HS-5 (cell line): ENCODE measurements around the gene BCKDHB.
"Not testable (repeated sequence)": the region's sequence is repeated elsewhere in the genome, so short reads cannot be mapped to it uniquely, and the experiment has no call there.

Source experiments
- DNase-seq: peaks from one replicate; pipeline ENCODE4 v3.0.0-alpha.2; 2012; ENCODE audit warnings: low read depth

The BCKDHB gene

GRCh38 chr6:80263585-80263984, 157.1 kb downstream of the BCKDHB start:
- DNase-seq = no peak

DNA sequence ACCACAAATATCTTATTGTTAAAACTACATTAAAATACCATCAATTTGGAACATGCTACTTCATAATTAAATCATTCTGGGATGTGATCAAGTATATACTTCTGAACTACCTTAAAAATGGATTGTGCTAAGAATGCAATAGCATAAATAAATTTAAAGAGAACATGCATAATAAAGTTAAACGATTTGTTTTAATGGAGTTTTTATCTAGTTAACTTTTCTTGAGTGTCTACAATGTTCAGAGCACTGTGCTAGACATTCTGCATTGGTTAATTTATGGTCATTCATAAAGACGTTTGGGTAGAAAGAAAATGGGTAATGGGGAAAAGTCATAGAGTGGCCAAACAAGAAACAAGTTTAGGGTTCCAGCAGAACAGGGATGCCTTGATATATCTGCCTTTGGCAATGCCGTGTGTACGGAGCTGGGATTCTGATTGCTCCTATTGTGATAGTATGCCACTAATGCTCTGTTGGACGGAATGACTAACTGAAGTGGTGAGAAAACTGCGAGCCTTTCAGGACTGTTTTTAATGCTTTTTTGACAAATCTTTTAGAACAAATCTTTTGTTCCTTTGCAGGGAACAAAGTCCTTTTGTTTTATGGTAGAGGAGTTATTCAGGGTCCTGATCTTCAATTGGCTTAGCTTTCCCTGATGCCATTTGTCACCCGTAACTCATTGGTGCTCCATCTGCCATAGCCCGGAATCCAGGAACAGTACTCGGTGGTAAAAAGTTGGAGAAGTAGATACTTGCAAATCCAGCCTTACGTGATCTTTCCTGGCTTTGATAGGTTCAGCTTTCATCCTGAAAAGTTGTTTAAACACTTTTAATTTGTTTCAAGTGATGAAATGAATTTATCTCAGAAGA, 162.6 kb downstream of the BCKDHB start:
- DNase-seq = no peak

- DNase-seq = no peak
Measured at GRCh38 chr6:80271074-80271473, 164.6 kb downstream of the BCKDHB start.

GRCh38 chr6:80272988-80273387, 166.5 kb downstream of the BCKDHB start:
- no peak for DNase-seq

GRCh38 chr6:80276861-80277260, 170.4 kb downstream of the BCKDHB start:
- DNase-seq = no peak

- DNase-seq = no peak
Measured at GRCh38 chr6:80277501-80277900, 171.0 kb downstream of the BCKDHB start.

GRCh38 chr6:80280262-80281010, 174.0 kb downstream of the BCKDHB start:
- DNase-seq = no peak

DNA sequence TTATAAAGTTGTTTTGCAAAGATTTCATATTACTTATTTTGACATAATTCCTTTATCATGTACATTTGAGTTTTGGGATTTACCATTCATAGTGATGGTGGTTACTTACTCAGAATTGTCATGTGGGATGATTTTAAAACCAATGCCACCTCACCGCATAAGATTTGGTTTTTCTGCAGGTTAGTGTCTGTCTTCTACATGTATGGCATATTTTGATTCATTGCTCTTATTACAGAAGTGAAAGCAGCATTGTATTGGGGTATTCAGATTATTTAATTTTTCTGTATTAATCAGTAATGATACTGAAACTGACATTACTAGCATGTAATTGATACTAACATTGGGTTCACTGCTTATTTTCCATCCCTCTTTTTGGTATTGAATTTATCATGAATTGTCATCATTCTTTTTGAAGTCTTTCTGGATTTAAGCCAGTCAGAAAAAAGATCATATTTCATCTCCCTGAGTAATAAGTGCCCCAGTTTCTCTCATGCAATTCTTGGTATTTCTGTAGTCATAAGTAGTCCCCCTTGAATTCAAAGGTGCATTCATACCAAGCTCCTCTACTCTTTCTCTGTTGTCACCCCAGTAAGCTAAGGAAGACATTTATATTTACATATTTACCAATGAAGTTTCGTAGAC, 176.6 kb downstream of the BCKDHB start:
- no peak for DNase-seq

DNA sequence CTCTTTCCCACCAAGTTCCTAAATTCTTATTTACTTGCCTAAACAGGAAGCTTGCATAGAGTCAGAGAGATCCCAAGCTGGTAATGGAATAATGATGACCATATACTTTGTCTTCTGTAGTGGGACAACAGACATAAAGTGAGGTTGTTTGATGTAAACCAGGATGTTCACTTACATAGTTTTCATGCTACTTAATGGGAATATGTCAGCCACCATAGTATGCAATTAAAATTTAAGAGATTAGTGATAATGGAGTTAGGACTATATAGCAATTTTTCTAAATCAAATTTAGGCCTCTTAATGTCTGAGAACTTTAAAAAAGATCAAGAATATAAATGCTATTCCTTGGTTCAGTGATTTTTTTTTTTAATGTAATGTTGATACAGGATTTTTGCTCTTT, 180.6 kb downstream of the BCKDHB start:
- DNase-seq = no peak

DNA sequence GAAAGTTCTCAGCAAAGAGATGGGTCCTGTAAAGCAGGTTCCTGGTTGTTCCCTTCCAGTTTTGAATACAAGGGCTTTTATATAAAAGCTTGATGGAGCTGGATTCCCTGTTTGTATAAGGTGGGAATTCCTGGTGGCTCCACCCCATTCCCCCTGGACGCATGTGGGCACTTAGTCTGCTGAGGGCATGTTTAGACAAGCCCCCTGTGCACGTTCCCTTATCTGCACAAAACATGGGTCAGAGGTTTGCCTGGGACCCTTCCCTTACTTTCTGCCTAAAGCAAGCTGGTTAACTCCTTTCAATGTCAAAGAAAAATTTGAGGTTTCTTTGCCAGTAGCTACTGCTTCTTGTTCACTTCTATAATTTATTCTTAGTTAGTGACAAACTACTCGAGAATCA, 181.1 kb downstream of the BCKDHB start:
- no peak for DNase-seq

DNA sequence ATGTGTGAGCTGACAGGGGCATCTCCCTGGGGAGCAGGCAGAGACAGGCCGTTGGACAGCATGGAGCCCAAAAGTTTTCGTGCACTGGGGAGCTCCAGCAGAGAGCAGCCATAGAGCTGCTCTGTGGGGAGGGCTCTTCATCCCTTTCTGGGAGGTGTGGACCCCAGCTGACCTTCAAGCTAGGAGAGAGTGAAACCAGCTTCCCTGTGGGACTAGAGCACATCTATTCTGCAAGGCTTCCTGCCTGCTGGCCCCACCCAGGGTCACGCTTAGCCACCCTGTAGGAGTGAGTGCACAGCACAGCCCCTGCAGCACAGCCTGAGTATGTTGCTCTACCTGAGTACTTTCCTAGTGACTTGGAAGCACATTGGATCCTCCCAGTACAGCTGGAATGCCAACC, 183.3 kb downstream of the BCKDHB start:
- no peak for DNase-seq

DNA sequence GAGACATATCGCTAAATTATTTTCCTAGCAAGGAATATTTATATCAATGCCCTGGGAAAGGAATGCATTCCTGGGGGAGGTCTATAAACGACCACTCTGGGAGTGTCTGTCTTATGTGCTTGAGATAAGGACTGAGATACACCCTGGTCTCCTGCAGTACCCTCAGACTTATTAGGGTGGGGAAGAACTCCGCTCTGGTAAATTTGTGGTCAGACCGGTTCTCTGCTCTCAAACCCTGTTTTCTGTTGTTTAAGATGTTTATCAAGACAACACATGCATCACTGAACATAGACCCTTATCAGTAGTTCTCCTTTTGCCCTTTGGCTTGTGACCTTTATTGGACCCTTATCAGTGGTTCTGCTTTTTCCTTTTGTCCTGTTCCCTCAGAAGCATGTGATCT, 188.1 kb downstream of the BCKDHB start:
- DNase-seq = not testable (repeated sequence)

GRCh38 chr6:80302716-80303115, 196.2 kb downstream of the BCKDHB start:
- DNase-seq = no peak

DNA sequence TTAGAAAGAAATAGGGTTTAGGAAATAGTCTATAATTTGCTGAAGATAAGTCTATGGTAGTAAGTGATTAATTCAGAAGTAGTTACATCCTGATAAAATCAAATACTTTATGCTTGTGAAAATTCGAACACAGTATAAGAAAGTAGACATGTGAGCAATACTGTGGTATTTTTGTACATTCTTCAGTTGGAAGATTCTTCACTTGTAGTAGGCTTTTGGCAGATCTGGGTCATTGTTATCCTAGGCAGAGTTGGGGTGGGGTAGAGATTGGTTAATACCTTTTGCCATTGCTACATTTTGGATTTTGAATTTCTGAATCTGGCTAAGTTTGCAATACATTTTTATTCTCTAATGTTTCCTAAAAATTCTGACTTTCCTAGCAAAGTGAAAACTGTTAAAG, 197.5 kb downstream of the BCKDHB start:
- no peak for DNase-seq

- DNase-seq = no peak
Measured at GRCh38 chr6:80314531-80314930, 208.1 kb downstream of the BCKDHB start.

DNA sequence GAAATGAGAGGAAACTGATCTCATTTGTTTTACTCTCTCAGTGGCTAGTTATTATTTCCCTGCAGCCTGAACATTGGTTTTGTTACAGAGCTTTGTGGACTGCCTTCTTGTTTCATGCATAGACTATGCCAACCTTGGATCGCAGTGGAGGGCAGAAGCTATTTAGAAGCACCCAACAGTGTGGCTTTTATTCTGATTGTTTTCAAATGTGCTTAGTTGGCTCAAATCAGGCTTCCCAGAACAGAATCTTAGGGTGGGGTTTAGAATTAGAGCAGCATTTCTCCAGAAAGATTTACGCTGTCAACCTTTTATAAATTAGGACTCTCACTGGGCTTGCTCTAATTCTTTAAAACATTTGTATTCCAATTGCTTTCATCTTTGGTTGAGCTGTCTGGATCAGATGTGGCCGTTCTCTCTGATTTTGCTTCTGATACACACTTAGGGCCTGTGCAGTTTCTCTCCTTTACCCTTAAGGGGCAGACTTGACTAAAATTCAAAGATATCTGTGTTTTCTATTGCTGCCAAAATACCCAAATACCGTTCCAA, 210.3 kb downstream of the BCKDHB start:
- no peak for DNase-seq

GRCh38 chr6:80319196-80319595, 212.7 kb downstream of the BCKDHB start:
- DNase-seq = no peak

DNA sequence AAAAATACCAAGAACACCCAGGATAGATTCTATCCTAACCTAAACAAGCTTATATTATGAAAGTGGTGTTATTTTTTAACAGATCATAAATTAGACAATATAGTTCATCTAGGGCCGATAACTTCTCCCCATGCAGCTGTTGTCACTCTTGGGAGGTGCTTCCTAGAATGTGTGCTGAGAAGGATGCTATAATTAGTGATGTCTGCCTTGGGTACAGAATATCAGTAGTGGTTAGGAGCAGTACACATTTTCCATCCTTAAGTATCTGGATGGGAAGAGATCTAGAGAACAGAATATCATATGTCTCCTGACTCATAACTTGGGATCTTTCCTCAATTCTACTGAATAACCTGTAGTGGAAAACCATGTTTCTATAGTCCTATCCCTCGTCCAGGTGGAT, 214.5 kb downstream of the BCKDHB start:
- DNase-seq = no peak

- no peak for DNase-seq
Measured at GRCh38 chr6:80325742-80326141, 219.3 kb downstream of the BCKDHB start.

DNA sequence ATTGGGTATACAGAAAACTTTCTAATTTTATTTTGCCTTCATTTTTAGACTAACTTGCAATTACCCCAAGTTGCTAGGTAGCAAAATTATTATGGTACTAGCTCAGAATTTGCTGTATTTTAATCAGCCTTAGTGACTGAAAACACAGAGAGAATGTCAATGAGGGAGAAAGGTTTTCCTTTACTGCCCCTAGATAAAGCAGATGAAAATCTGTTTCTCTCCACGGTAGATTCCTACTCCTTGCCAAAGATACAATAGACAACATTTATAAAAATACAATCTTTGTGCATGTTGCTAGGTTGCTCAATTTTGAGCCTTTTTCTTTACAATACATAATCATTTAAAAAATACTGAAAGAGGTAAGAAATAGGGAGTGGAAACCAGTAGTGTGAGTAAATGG, 222.2 kb downstream of the BCKDHB start:
- no peak for DNase-seq

DNA sequence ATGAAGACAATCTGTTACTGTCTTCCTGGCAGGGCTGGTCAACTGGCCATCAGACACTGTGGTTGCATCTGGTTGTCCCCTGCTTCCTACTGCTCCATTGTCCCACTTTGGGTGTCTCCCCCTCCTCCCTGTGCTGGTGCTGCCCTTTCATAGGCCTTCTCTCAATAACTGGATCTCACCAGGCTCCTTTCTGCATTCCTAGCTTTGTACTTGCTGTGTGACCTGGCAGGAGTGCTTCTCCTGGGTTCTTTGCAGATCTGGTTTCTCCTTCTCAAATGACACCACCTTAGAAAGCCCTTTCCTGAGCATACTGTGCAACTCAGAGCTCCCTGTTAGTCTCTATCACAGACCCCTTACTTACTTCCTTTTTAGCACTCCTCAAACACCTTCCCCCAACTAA, 223.0 kb downstream of the BCKDHB start:
- DNase-seq = no peak

GRCh38 chr6:80330961-80331360, 224.5 kb downstream of the BCKDHB start:
- no peak for DNase-seq

GRCh38 chr6:80331522-80331921, 225.1 kb downstream of the BCKDHB start:
- no peak for DNase-seq
